Smooth muscle cell (in vitro differentiated cells): ENCODE data around the gene NUDCD2. TPM values are rescaled to one million over a fixed set of nuclear protein-coding genes. Genes with fewer than 3 reads are reported as not detected.

Source experiments
- DNase-seq: peaks from one replicate; lab custom pipeline; 2025; ENCODE audit not compliant: unreplicated experiment; lab: John Stamatoyannopoulos, UW
- H2AFZ ChIP-seq: fragments of 200-600 bp; sonication (generic); 2 replicates; pipeline ENCODE4 v1.6.0; 2016; ENCODE audit warnings: antibody characterized with exemption, low read depth, mild to moderate bottlenecking
- H3F3A ChIP-seq: fragments of 200-600 bp; sonication (generic); 2 replicates; pipeline ENCODE4 v1.6.0; 2017; ENCODE audit warnings: antibody characterized with exemption, low read depth
- H3K27ac ChIP-seq: fragments of 200-600 bp; sonication (generic); 2 replicates; pipeline ENCODE4 v1.5.1; 2016; ENCODE audit warnings: low read depth, mild to moderate bottlenecking
- H3K27me3 ChIP-seq: fragments of 200-600 bp; sonication (generic); 2 replicates; pipeline ENCODE4 v1.6.1; 2016; ENCODE audit warnings: low read depth, mild to moderate bottlenecking
- H3K36me3 ChIP-seq: fragments of 200-600 bp; sonication (generic); 2 replicates; pipeline ENCODE4 v1.5.1; 2016; ENCODE audit warnings: low read depth
- H3K4me1 ChIP-seq: fragments of 200-600 bp; sonication (generic); 2 replicates; pipeline ENCODE4 v1.5.1; 2016; ENCODE audit warnings: low read depth
- H3K4me2 ChIP-seq: fragments of 200-600 bp; sonication (generic); 2 replicates; pipeline ENCODE4 v1.6.0; 2016; ENCODE audit warnings: mild to moderate bottlenecking
- H3K4me3 ChIP-seq: fragments of 200-600 bp; sonication (generic); 2 replicates; pipeline ENCODE4 v1.5.1; 2016; ENCODE audit warnings: mild to moderate bottlenecking
- H3K79me2 ChIP-seq: fragments of 200-600 bp; sonication (generic); 2 replicates; pipeline ENCODE4 v1.6.0; 2016; ENCODE audit warnings: low read depth, mild to moderate bottlenecking
- H3K9ac ChIP-seq: fragments of 200-600 bp; sonication (generic); 2 replicates; pipeline ENCODE4 v1.6.0; 2016; ENCODE audit warnings: low read depth
- H3K9me3 ChIP-seq: fragments of 200-600 bp; sonication (generic); replicated peaks from 2 replicates; pipeline ENCODE4 v1.5.1; 2016; ENCODE audit warnings: low read depth
- H4K20me1 ChIP-seq: fragments of 200-600 bp; sonication (generic); 2 replicates; pipeline ENCODE4 v1.6.0; 2016; ENCODE audit warnings: low read depth
- CTCF ChIP-seq: fragments of 200-600 bp; sonication (generic); IDR thresholded peaks from 2 replicates; pipeline ENCODE4 v1.5.1; 2017; ENCODE audit warnings: borderline replicate concordance, mild to moderate bottlenecking, antibody characterized with exemption; ENCODE audit not compliant: insufficient read depth, poor library complexity, severe bottlenecking
- WGBS: methylation state at CpG from one replicate; pipeline ENCODE4 v1.1.7; 2016; ENCODE audit warnings: low lambda C conversion rate; 5-methylcytosine and 5-hydroxymethylcytosine counted together
- polyA plus RNA-seq: library from polyadenylated mRNA; unstranded; fragments of >200 nt; fragmentation: Nextera tagmentation; extraction: Ambion mirVana; gene quantifications from 2 replicates; pipeline ENCODE4 v1.2.1, GENCODE V29; 2016
- total RNA-seq: library from RNA; depleted of rRNA; stranded (reverse); fragments of >200 nt; gene quantifications from 2 replicates; pipeline ENCODE4 v1.2.3, GENCODE V29; 2014

NUDCD2 gene
- total and polyA plus RNA-seq, 2 experiments from 2014 or later: 6.4 to 31.7 TPM

GRCh38 chr5:163445345-163445744 lies 14.6 kb downstream of the NUDCD2 start:
- no peaks in the 10 kb centered on the region for H3K9me3 ChIP-seq
- no peaks in the 10 kb centered on the region for H3K27me3 ChIP-seq
- H3K9ac ChIP-seq: no peak overlapping the region
- H3F3A ChIP-seq: peaks cover 13% of the 10 kb centered on the region
- no peak overlapping the region for H2AFZ ChIP-seq
- no peak overlapping the region for H3K4me2 ChIP-seq
- peaks cover 11% of the 10 kb centered on the region for H3K4me1 ChIP-seq
- peaks cover 64% of the 10 kb centered on the region for H4K20me1 ChIP-seq
- H3K79me2 ChIP-seq: peaks cover 21% of the 10 kb centered on the region
- DNase-seq: no peak
- H3K36me3 ChIP-seq: peaks cover 44% of the 10 kb centered on the region
- WGBS: 97% methylated on average over 6 of the region's 6 CpGs
- no peak overlapping the region for H3K4me3 ChIP-seq
- no peak overlapping the region for H3K27ac ChIP-seq
- no peak for TF ChIP-seq CTCF

DNA sequence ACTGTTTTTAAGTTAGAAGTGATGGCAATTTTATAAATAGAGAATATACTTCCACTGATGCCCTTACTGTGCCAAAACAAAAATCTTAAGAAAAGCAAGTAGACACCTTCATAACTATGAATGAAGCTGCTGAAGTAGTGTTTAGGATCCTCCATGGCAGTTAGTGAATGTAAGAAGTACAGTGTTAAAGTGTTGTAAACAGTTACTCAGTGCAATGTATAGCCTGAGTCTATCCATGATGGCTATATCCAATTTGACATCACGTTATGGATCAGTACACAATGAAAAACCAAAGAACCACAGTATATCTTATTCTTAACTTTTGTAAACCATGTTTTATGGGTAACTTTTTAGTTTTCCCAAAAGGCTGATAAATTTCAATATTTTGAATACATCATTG lies 15.4 kb downstream of the NUDCD2 start:
- 91% methylated on average over 1 of the region's 1 CpG for WGBS
- H3K4me2 ChIP-seq: no peak overlapping the region
- no peak for TF ChIP-seq CTCF
- H4K20me1 ChIP-seq: peaks cover 73% of the 10 kb centered on the region
- no peak overlapping the region for H3K27ac ChIP-seq
- no peak overlapping the region for H3K9ac ChIP-seq
- H2AFZ ChIP-seq: no peak overlapping the region
- no peaks in the 10 kb centered on the region for H3K27me3 ChIP-seq
- H3K4me3 ChIP-seq: no peak overlapping the region
- peaks cover 44% of the 10 kb centered on the region for H3K36me3 ChIP-seq
- H3K79me2 ChIP-seq: peaks cover 30% of the 10 kb centered on the region
- H3F3A ChIP-seq: peaks cover 13% of the 10 kb centered on the region
- no peaks in the 10 kb centered on the region for H3K9me3 ChIP-seq
- H3K4me1 ChIP-seq: peaks cover 19% of the 10 kb centered on the region
- no peak for DNase-seq

DNA sequence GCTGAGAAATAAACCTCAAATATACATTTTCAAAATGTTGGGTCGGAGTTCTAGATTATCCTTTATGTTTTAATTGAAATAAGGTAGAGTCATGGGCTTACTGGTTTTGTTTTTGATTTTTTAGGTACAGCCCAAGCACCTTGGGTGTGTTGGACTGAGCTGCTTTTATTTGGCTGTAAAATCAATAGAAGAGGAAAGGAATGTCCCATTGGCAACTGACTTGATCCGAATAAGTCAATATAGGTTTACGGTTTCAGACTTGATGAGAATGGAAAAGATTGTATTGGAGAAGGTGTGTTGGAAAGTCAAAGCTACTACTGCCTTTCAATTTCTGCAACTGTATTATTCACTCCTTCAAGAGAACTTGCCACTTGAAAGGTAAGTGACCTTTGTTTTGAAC lies 18.9 kb downstream of the NUDCD2 start:
- Histone ChIP-seq H3K27me3 (no peaks in the 10 kb centered on the region), H3K4me3 (no peak overlapping the region), H3K9me3 (no peaks in the 10 kb centered on the region), H3K9ac (no peak overlapping the region), H3K27ac (no peak overlapping the region), H3K4me2 (peak overlapping the region; percentile 100), H3K4me1 (peaks cover 36% of the 10 kb centered on the region), H3K36me3 (peaks cover 27% of the 10 kb centered on the region), H4K20me1 (peaks cover 81% of the 10 kb centered on the region), H3F3A (peaks cover 21% of the 10 kb centered on the region), H2AFZ (no peak overlapping the region), H3K79me2 (peaks cover 51% of the 10 kb centered on the region)
- 93% methylated on average over 3 of the region's 3 CpGs for WGBS
- DNase-seq: no peak
- TF ChIP-seq CTCF: no peak

DNA sequence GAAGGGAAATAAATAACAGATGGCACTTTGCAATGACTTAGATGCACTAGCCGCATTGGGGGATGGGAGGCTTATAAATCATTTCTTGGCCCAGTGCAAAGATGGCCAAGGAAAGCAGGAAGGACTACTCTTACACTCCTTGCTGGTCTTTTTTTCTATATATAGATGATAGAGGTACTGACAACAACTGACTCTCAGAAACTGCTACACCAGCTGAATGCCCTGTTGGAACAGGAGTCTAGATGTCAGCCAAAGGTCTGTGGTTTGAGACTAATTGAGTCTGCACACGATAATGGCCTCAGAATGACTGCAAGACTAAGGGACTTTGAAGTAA lies 20.8 kb downstream of the NUDCD2 start:
- Histone ChIP-seq H3K36me3 (peaks cover 17% of the 10 kb centered on the region), H3K4me3 (peak overlapping the region; percentile 96), H3K79me2 (peaks cover 51% of the 10 kb centered on the region), H3K9me3 (no peaks in the 10 kb centered on the region), H3K4me2 (peak overlapping the region; percentile 100), H4K20me1 (peaks cover 63% of the 10 kb centered on the region), H3K27me3 (no peaks in the 10 kb centered on the region), H3K4me1 (peaks cover 36% of the 10 kb centered on the region), H3K9ac (peak overlapping the region; percentile 99), H3F3A (peaks cover 12% of the 10 kb centered on the region), H3K27ac (peak overlapping the region; percentile 93), H2AFZ (no peak overlapping the region)
- no peak for TF ChIP-seq CTCF
- whole genome bisulfite sequencing: 32% methylated on average over 2 of the region's 2 CpGs
- DNase-seq: no peak
